PC-9 (cell line): Measurements from ENCODE around the gene SLC26A3.

ENCODE experiments used
- EZH2 ChIP-seq: fragments of 200-600 bp; sonication (generic); IDR thresholded peaks from 2 replicates; pipeline ENCODE4 v1.8.0; 2017; ENCODE audit warnings: antibody characterized with exemption, low read depth
- TF ChIP-seq, protein P1 (sequence below): fragments of 200-600 bp; sonication (generic); conservative IDR thresholded peaks from 2 replicates; pipeline ENCODE4 v1.6.1; 2017; ENCODE audit warnings: mixed run types, antibody characterized with exemption, mild to moderate bottlenecking, moderate library complexity

DNA sequence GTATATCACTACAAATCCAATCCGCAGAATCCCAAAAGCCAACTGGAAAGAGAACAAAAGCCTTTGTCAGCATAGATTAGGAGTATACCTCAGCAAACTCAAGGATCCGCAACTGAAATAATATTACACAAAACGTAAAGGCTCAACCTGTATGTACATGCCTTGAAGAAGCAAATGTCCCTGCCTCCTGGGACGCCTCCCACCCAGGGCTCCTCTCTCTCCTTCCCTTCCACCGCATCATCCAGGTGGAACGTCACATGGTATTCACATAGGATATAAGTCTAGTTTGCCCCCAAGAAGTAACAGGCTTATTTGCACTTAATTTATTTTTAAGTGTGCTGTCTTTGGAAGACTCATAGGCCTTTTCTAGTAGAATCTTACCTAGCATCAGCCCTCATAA lies 13.4 kb downstream of the SLC26A3 start:
- TF ChIP-seq, protein P1, sequence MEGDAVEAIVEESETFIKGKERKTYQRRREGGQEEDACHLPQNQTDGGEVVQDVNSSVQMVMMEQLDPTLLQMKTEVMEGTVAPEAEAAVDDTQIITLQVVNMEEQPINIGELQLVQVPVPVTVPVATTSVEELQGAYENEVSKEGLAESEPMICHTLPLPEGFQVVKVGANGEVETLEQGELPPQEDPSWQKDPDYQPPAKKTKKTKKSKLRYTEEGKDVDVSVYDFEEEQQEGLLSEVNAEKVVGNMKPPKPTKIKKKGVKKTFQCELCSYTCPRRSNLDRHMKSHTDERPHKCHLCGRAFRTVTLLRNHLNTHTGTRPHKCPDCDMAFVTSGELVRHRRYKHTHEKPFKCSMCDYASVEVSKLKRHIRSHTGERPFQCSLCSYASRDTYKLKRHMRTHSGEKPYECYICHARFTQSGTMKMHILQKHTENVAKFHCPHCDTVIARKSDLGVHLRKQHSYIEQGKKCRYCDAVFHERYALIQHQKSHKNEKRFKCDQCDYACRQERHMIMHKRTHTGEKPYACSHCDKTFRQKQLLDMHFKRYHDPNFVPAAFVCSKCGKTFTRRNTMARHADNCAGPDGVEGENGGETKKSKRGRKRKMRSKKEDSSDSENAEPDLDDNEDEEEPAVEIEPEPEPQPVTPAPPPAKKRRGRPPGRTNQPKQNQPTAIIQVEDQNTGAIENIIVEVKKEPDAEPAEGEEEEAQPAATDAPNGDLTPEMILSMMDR: no peak
- no peak for TF ChIP-seq EZH2
